OCI-LY3 (cell line): ENCODE results near the gene ILF2.
"Not testable (repeated sequence)": the region's sequence is repeated elsewhere in the genome, so short reads cannot be mapped to it uniquely, and the experiment has no call there.

Experiments used
- H2AFZ ChIP-seq: fragments of 200-600, 300-600 bp; shearing (Covaris generic); 2 replicates; pipeline ENCODE4 v1.6.0; 2014; ENCODE audit warnings: antibody characterized with exemption, low read depth, low read length
- H3K27ac ChIP-seq: fragments of 200-600, 300-600 bp; sonication (generic); 2 replicates; pipeline ENCODE4 v1.5.1; 2014; ENCODE audit warnings: mild to moderate bottlenecking, low read length, moderate library complexity, mixed read lengths
- H3K27me3 ChIP-seq: fragments of 200-600, 300-600 bp; sonication (generic); 2 replicates; pipeline ENCODE4 v1.6.1; 2014; ENCODE audit warnings: low read depth, low read length, mixed read lengths
- H3K36me3 ChIP-seq: fragments of 200-600, 300-600 bp; sonication (generic); replicated peaks from 2 replicates; pipeline ENCODE3; 2014; ENCODE audit warnings: low read depth, low read length, mixed read lengths
- H3K4me1 ChIP-seq: fragments of 300-600, 200-600 bp; sonication (generic); 2 replicates; pipeline ENCODE4 v1.6.1; 2014; ENCODE audit warnings: low read length, mixed read lengths
- H3K4me2 ChIP-seq: fragments of 200-600, 300-600 bp; sonication (generic); 2 replicates; pipeline ENCODE4 v1.6.1; 2014; ENCODE audit warnings: low read length, mixed read lengths
- H3K4me3 ChIP-seq: fragments of 300-600, 200-600 bp; sonication (generic); 2 replicates; pipeline ENCODE4 v1.5.1; 2014; ENCODE audit warnings: antibody characterized with exemption, mild to moderate bottlenecking, low read length, moderate library complexity
- H3K79me2 ChIP-seq: fragments of 300-600, 200-600 bp; shearing (Covaris generic); 2 replicates; pipeline ENCODE4 v1.6.1; 2014; ENCODE audit warnings: mild to moderate bottlenecking, low read length, mixed read lengths
- H3K9ac ChIP-seq: fragments of 300-600, 200-600 bp; shearing (Covaris generic); 2 replicates; pipeline ENCODE4 v1.6.0; 2014; ENCODE audit warnings: mild to moderate bottlenecking, low read length, moderate library complexity
- H3K9me3 ChIP-seq: fragments of 200-600, 300-600 bp; shearing (Covaris generic); 2 replicates; pipeline ENCODE4 v1.6.1; 2014; ENCODE audit warnings: low read length, mixed read lengths; ENCODE audit not compliant: insufficient read depth
- H4K20me1 ChIP-seq: fragments of 200-600, 300-600 bp; sonication (generic); 2 replicates; pipeline ENCODE4 v1.6.1; 2016; ENCODE audit warnings: low read length, mixed read lengths; ENCODE audit not compliant: insufficient read depth
- CTCF ChIP-seq: fragments of 200-600, 300-600 bp; sonication (generic); IDR thresholded peaks from 2 replicates; pipeline ENCODE4 v1.5.1; 2014; ENCODE audit warnings: antibody characterized with exemption, low read length, low read depth
- EZH2phosphoT487 ChIP-seq: fragments of 200-600 bp; shearing (Covaris generic); IDR thresholded peaks from 2 replicates; pipeline ENCODE4 v1.6.1; 2018; ENCODE audit warnings: antibody characterized with exemption, mixed run types, low read depth

The ILF2 gene

GRCh38 chr1:153670859-153671627 lies at the start of gene ILF2:
Gene ILF2 (minus strand): TSS chr1:153670993. CDS start chr1:153670922, 71 bp downstream.
- Histone ChIP-seq H3K36me3 (peaks cover 36% of the 10 kb centered on the region), H3K4me3 (peak within 1 kb of the TSS; percentile 95), H3K4me1 (peaks cover 9% of the 10 kb centered on the region), H3K79me2 (peaks cover 36% of the 10 kb centered on the region), H3K4me2 (peak within 1 kb of the TSS; percentile 94), H4K20me1 (no peaks in the 10 kb centered on the region), H3K27ac (peak within 1 kb of the TSS; percentile 78), H3K27me3 (no peaks in the 10 kb centered on the region), H3K9ac (peak within 1 kb of the TSS; percentile 94), H2AFZ (peak within 1 kb of the TSS; percentile 65), H3K9me3 (no peaks in the 10 kb centered on the region)
- TF ChIP-seq EZH2phosphoT487 (no peak), CTCF (peak; percentile 41)

GRCh38 chr1:153717330-153717729 lies 46.5 kb upstream of the ILF2 start:
- Histone ChIP-seq H4K20me1 (no peaks in the 10 kb centered on the region), H3K27ac (no peak overlapping the region), H3K4me2 (no peak overlapping the region), H3K4me3 (no peak overlapping the region), H3K36me3 (no peaks in the 10 kb centered on the region), H3K9ac (no peak overlapping the region), H3K27me3 (no peaks in the 10 kb centered on the region), H2AFZ (no peak overlapping the region), H3K9me3 (no peaks in the 10 kb centered on the region), H3K4me1 (no peaks in the 10 kb centered on the region), H3K79me2 (no peaks in the 10 kb centered on the region)
- TF ChIP-seq CTCF, result no peak
- no peak for TF ChIP-seq EZH2phosphoT487

GRCh38 chr1:153716211-153716610 lies 45.4 kb upstream of the ILF2 start:
- H3K9ac ChIP-seq, H3K4me3 ChIP-seq, H3K36me3 ChIP-seq, H3K4me2 ChIP-seq, H4K20me1 ChIP-seq, H2AFZ ChIP-seq, H3K27me3 ChIP-seq, H3K27ac ChIP-seq, H3K9me3 ChIP-seq, H3K4me1 ChIP-seq, H3K79me2 ChIP-seq: not testable (repeated sequence)

- Histone ChIP-seq H3K9me3 (no peaks in the 10 kb centered on the region), H2AFZ (no peak overlapping the region), H3K9ac (no peak overlapping the region), H3K27ac (no peak overlapping the region), H3K4me1 (no peaks in the 10 kb centered on the region), H3K27me3 (no peaks in the 10 kb centered on the region), H3K36me3 (no peaks in the 10 kb centered on the region), H4K20me1 (no peaks in the 10 kb centered on the region), H3K4me2 (no peak overlapping the region), H3K79me2 (no peaks in the 10 kb centered on the region), H3K4me3 (no peak overlapping the region)
- no peak for TF ChIP-seq CTCF
- TF ChIP-seq EZH2phosphoT487, result no peak
Observed at GRCh38 chr1:153711026-153711425, 40.2 kb upstream of the ILF2 start.
